ENCODE measurements around the gene GCNT4.

GRCh38 chr5:75044406-75044805 lies 8.0 kb downstream of the GCNT4 start:
- no peak for TF ChIP-seq CTCF (IDR thresholded peaks at IDR 0.05)
- TF ChIP-seq POLR2AphosphoS5 (IDR thresholded peaks at IDR 0.05) = no peak
- no peak for TF ChIP-seq POLR2A (IDR thresholded peaks at IDR 0.05)

All from prostate gland (tissue), 2 donors.